GM23338 (cell line): ENCODE results near the gene ZBTB40. TPM values are rescaled to one million over a fixed set of nuclear protein-coding genes. Genes with fewer than 3 reads are reported as not detected.

Experiments used
- ATAC-seq: fragments of 200-7000 bp; cut with Tn5 transposase; 3 replicates; pipeline ENCODE4 v1.9.1; 2020
- DNase-seq: peaks from one replicate; pipeline ENCODE4 v3.0.0-alpha.2; 2015; ENCODE audit warnings: low spot score
- H2AFZ ChIP-seq: fragments of 200-600 bp; sonication (generic); 2 replicates; pipeline ENCODE4 v1.8.0; 2016; ENCODE audit warnings: antibody characterized with exemption, mild to moderate bottlenecking, moderate library complexity
- H3F3A ChIP-seq: fragments of 200-600 bp; sonication (generic); replicated peaks from 2 replicates; pipeline ENCODE4 v1.8.0; 2017; ENCODE audit warnings: antibody characterized with exemption, mixed run types, low read depth
- H3K27ac ChIP-seq: fragments of 200-600 bp; sonication (generic); 2 replicates; pipeline ENCODE4 v1.6.1; 2016; ENCODE audit warnings: low read depth
- H3K27me3 ChIP-seq: fragments of 200-600 bp; sonication (generic); 2 replicates; pipeline ENCODE4 v1.8.0; 2016; ENCODE audit warnings: mild to moderate bottlenecking, mixed run types, moderate library complexity; ENCODE audit not compliant: insufficient read depth
- H3K36me3 ChIP-seq: fragments of 200-600 bp; sonication (generic); 2 replicates; pipeline ENCODE4 v1.8.0; 2016; ENCODE audit warnings: mild to moderate bottlenecking; ENCODE audit not compliant: insufficient read depth
- H3K4me1 ChIP-seq: fragments of 200-600 bp; sonication (generic); 2 replicates; pipeline ENCODE4 v1.8.0; 2016; ENCODE audit warnings: mild to moderate bottlenecking, moderate library complexity; ENCODE audit not compliant: insufficient read depth
- H3K4me2 ChIP-seq: fragments of 200-600 bp; sonication (generic); 2 replicates; pipeline ENCODE4 v1.7.1; 2017; ENCODE audit warnings: mixed run types
- H3K4me3 ChIP-seq: fragments of 200-600 bp; sonication (generic); 2 replicates; pipeline ENCODE4 v1.6.1; 2016; ENCODE audit warnings: mixed run types
- H3K79me2 ChIP-seq: fragments of 200-600 bp; sonication (generic); replicated peaks from 2 replicates; pipeline ENCODE4 v1.8.0; 2017; ENCODE audit warnings: mild to moderate bottlenecking; ENCODE audit not compliant: insufficient read depth
- H3K9me2 ChIP-seq: fragments of 200-600 bp; sonication (generic); 2 replicates; pipeline ENCODE4 v1.8.0; 2017; ENCODE audit not compliant: insufficient read depth
- H4K20me1 ChIP-seq: fragments of 200-600 bp; sonication (generic); replicated peaks from 2 replicates; pipeline ENCODE4 v1.8.0; 2017; ENCODE audit warnings: mild to moderate bottlenecking; ENCODE audit not compliant: insufficient read depth
- H3K27ac Mint-ChIP-seq: 2 replicates; pipeline ENCODE4 v1.8.0; 2020; ENCODE audit warnings: inconsistent platforms, mild to moderate bottlenecking, moderate library complexity, mixed read lengths
- H3K27me3 Mint-ChIP-seq: 3 replicates; pipeline ENCODE4 v1.8.0; 2022; ENCODE audit warnings: low read depth, mild to moderate bottlenecking, moderate library complexity, mixed read lengths, inconsistent platforms; ENCODE audit not compliant: insufficient read depth, poor library complexity
- H3K36me3 Mint-ChIP-seq: 3 replicates; pipeline ENCODE4 v1.8.0; 2021; ENCODE audit warnings: low read depth, mild to moderate bottlenecking, inconsistent platforms, moderate library complexity, mixed read lengths
- H3K4me1 Mint-ChIP-seq: 3 replicates; pipeline ENCODE4 v1.8.0; 2020; ENCODE audit warnings: mild to moderate bottlenecking, inconsistent platforms, mixed read lengths
- H3K4me3 Mint-ChIP-seq: 3 replicates; pipeline ENCODE4 v1.8.0; 2021; ENCODE audit warnings: moderate library complexity, mild to moderate bottlenecking, inconsistent platforms, mixed read lengths
- H3K9me3 Mint-ChIP-seq: 3 replicates; pipeline ENCODE4 v1.8.0; 2020; ENCODE audit warnings: moderate library complexity, mild to moderate bottlenecking, inconsistent platforms, mixed read lengths
- CREB1 ChIP-seq: fragments of 250-450 bp; sonication (Bioruptor Pico); IDR thresholded peaks from 2 replicates; pipeline ENCODE4 v1.5.0; 2020; ENCODE audit warnings: low read depth, mild to moderate bottlenecking, moderate library complexity
- CTCF ChIP-seq, 2 experiments: fragments of 200-600 bp in 1 of 2; sonication (generic) in 1 of 2; conservative IDR thresholded peaks; 2 replicates each; pipeline versions ENCODE4 v1.5.1 to v1.6.1; 2016 to 2017; ENCODE audit warnings: antibody characterized with exemption in 2 of 2, low read depth in 2 of 2, mild to moderate bottlenecking in 2 of 2, moderate library complexity in 1 of 2
- EZH2 ChIP-seq: fragments of 200-600 bp; sonication (generic); IDR thresholded peaks from one replicate; pipeline ENCODE4 v1.8.0; 2017; ENCODE audit warnings: antibody characterized with exemption, mild to moderate bottlenecking, low read depth; ENCODE audit not compliant: unreplicated experiment
- JUNB ChIP-seq: IDR thresholded peaks from one replicate; pipeline ENCODE4 v1.6.1; 2016; ENCODE audit warnings: antibody characterized with exemption; ENCODE audit not compliant: unreplicated experiment
- NANOG ChIP-seq: IDR thresholded peaks from 2 replicates; pipeline ENCODE4 v1.6.1; 2016; ENCODE audit warnings: antibody characterized with exemption, borderline replicate concordance
- STAT1 ChIP-seq: IDR thresholded peaks from one replicate; pipeline ENCODE4 v1.6.1; 2016; ENCODE audit warnings: antibody characterized with exemption; ENCODE audit not compliant: unreplicated experiment
- ZNF114 ChIP-seq: fragments of 250-450 bp; sonication (Bioruptor Pico); IDR thresholded peaks from 2 replicates; pipeline ENCODE4 v1.5.0; 2020; ENCODE audit warnings: mild to moderate bottlenecking, moderate library complexity
- ZNF331 ChIP-seq: fragments of 250-450 bp; sonication (Bioruptor Pico); IDR thresholded peaks from 2 replicates; pipeline ENCODE4 v1.5.0; 2020; ENCODE audit warnings: low read depth, mild to moderate bottlenecking, moderate library complexity
- ZNF462 ChIP-seq: fragments of 250-450 bp; sonication (Bioruptor Pico); IDR thresholded peaks from 2 replicates; pipeline ENCODE4 v1.5.0; 2020; ENCODE audit warnings: mild to moderate bottlenecking, moderate library complexity
- polyA plus RNA-seq: library from polyadenylated mRNA; unstranded; fragments of >200 nt; fragmentation: Nextera tagmentation; extraction: Ambion mirVana; gene quantifications from 2 replicates; pipeline ENCODE4 v1.2.1, GENCODE V29; 2016
- total RNA-seq: library from RNA; depleted of rRNA; stranded (reverse); fragments of >200 nt; shearing (Covaris generic); gene quantifications from 2 replicates; pipeline ENCODE4 v1.2.3, GENCODE V29; 2014

The ZBTB40 gene
- total and polyA plus RNA-seq, 2 experiments from 2014 or later: 3.1 to 22.7 TPM

GRCh38 chr1:22534951-22535350 lies 83.3 kb downstream of the ZBTB40 start (continued):
- no peak for TF ChIP-seq ZNF462 (CRISPR knock-in tag)

GRCh38 chr1:22535399-22535798 lies 83.7 kb downstream of the ZBTB40 start:
- ATAC-seq: no peak
- TF ChIP-seq NANOG (no peak), EZH2 (no peak), CREB1 (no peak), JUNB (no peak), CTCF (conservative IDR thresholded peaks at IDR 0.05; ENCODE audit: low read depth in 2 of 2) (no peak), STAT1 (no peak), ZNF114 (no peak), ZNF462 (CRISPR knock-in tag) (no peak), ZNF331 (CRISPR knock-in tag) (no peak)

More at GRCh38 chr1:22535399-22535798, 83.7 kb downstream of the ZBTB40 start:
- Histone ChIP-seq H4K20me1 (no peaks in the 10 kb centered on the region), H3K27ac (no peak overlapping the region), H3K36me3 (no peaks in the 10 kb centered on the region), H2AFZ (no peak overlapping the region), H3K9me2 (no peaks in the 10 kb centered on the region), H3K27me3 (no peaks in the 10 kb centered on the region), H3F3A (no peaks in the 10 kb centered on the region), H3K4me2 (no peak overlapping the region), H3K4me3 (no peak overlapping the region), H3K79me2 (no peaks in the 10 kb centered on the region), H3K4me1 (no peaks in the 10 kb centered on the region)
- Mint-ChIP-seq H3K36me3 (no peaks in the 10 kb centered on the region), H3K27ac (no peak overlapping the region), H3K9me3 (no peaks in the 10 kb centered on the region), H3K27me3 (peaks cover 7% of the 10 kb centered on the region), H3K4me3 (no peak overlapping the region), H3K4me1 (no peaks in the 10 kb centered on the region)
- no peak for DNase-seq
